GM10266 (cell line): Measurements from ENCODE around the gene MSLN.

ENCODE experiments used
- DNase-seq: peaks from one replicate; pipeline ENCODE4 v3.0.0; 2012; ENCODE audit errors: extremely low spot score
- TF ChIP-seq, protein P1 (sequence below): IDR thresholded peaks from 2 replicates; pipeline ENCODE4 v1.5.1; 2012; ENCODE audit warnings: mild to moderate bottlenecking, low read depth; ENCODE audit not compliant: control insufficient read depth, insufficient read depth; ENCODE audit errors: missing control alignments

Gene MSLN

DNA sequence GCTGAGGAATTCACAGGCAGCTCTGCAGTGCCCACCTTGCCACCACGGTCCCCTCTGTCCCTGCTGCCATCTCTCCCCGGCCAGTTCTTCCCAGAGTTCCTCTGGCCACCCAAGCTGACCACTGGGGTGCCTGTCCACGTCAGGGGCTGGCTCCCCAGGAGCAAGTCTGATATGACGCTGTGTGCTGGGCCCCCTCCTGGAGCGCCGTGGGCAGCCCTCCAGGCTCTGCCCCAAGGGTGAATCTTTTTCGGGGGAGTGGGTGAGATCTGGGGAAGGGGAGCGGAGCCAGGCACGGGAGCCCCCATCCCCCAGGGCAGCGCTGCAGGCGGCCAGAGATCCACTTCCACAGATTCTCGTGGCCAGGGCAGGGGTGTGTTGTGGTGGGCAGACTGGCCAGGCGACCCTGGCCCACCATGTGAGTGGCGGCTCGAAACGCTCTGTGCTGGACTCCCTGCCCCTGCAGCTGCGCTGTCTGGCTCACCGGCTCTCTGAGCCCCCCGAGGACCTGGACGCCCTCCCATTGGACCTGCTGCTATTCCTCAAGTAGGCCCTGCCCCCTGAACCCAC, 3.7 kb downstream of the MSLN start:
- TF ChIP-seq, protein P1, sequence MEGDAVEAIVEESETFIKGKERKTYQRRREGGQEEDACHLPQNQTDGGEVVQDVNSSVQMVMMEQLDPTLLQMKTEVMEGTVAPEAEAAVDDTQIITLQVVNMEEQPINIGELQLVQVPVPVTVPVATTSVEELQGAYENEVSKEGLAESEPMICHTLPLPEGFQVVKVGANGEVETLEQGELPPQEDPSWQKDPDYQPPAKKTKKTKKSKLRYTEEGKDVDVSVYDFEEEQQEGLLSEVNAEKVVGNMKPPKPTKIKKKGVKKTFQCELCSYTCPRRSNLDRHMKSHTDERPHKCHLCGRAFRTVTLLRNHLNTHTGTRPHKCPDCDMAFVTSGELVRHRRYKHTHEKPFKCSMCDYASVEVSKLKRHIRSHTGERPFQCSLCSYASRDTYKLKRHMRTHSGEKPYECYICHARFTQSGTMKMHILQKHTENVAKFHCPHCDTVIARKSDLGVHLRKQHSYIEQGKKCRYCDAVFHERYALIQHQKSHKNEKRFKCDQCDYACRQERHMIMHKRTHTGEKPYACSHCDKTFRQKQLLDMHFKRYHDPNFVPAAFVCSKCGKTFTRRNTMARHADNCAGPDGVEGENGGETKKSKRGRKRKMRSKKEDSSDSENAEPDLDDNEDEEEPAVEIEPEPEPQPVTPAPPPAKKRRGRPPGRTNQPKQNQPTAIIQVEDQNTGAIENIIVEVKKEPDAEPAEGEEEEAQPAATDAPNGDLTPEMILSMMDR: no peak
- DNase-seq: no peak

DNA sequence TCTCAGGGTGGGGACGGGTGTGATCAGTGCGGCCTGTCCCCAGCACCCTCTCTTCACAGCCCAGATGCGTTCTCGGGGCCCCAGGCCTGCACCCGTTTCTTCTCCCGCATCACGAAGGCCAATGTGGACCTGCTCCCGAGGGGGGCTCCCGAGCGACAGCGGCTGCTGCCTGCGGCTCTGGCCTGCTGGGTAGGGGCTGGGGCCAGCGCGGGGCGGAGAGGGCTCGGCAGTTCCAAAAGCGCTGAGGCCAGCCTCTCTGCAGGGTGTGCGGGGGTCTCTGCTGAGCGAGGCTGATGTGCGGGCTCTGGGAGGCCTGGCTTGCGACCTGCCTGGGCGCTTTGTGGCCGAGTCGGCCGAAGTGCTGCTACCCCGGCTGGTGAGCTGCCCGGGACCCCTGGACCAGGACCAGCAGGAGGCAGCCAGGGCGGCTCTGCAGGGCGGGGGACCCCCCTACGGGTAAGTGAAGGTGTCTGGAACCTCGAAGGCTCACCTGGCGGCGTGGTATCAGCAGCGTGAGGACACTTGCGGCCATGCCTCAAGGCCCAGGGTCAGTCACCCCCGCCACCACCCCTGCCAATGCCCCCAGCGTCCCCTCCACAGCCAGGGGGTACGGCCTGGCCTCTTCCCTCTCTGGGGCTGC, 4.4 kb downstream of the MSLN start:
- no peak for DNase-seq
- TF ChIP-seq, protein P1: no peak

DNA sequence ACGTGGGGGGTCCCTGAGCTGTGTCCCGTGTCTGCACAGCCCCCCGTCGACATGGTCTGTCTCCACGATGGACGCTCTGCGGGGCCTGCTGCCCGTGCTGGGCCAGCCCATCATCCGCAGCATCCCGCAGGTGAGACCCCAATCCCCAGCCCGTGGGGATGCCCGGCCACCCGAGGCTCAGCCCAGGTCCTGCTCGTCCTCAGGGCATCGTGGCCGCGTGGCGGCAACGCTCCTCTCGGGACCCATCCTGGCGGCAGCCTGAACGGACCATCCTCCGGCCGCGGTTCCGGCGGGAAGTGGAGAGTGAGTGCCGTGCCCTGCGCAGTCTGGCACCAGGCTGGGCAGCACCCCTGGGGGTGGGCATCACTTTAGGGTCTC, 4.9 kb downstream of the MSLN start:
- no peak for DNase-seq
- TF ChIP-seq, protein P1: no peak

DNA sequence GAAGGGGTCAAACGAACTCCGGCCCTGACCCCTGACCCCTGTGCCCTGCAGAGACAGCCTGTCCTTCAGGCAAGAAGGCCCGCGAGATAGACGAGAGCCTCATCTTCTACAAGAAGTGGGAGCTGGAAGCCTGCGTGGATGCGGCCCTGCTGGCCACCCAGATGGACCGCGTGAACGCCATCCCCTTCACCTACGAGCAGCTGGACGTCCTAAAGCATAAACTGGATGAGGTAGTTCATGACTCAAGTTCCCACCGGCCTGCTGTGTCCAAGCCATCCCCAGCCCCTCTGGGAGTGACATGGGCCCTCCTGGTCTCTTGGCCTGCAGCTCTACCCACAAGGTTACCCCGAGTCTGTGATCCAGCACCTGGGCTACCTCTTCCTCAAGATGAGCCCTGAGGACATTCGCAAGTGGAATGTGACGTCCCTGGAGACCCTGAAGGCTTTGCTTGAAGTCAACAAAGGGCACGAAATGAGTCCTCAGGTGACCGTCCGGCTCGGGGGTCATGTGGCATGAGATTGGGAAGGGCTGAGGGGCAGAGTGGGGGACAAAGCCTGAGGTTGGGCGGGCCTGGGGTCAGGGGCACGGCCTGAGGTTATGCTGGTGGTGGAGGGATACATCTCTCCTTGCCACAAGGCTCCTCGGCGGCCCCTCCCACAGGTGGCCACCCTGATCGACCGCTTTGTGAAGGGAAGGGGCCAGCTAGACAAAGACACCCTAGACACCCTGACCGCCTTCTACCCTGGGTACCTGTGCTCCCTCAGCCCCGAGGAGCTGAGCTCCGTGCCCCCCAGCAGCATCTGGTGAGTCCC, 5.7 kb downstream of the MSLN start:
- TF ChIP-seq, protein P1: no peak
- DNase-seq: no peak

DNA sequence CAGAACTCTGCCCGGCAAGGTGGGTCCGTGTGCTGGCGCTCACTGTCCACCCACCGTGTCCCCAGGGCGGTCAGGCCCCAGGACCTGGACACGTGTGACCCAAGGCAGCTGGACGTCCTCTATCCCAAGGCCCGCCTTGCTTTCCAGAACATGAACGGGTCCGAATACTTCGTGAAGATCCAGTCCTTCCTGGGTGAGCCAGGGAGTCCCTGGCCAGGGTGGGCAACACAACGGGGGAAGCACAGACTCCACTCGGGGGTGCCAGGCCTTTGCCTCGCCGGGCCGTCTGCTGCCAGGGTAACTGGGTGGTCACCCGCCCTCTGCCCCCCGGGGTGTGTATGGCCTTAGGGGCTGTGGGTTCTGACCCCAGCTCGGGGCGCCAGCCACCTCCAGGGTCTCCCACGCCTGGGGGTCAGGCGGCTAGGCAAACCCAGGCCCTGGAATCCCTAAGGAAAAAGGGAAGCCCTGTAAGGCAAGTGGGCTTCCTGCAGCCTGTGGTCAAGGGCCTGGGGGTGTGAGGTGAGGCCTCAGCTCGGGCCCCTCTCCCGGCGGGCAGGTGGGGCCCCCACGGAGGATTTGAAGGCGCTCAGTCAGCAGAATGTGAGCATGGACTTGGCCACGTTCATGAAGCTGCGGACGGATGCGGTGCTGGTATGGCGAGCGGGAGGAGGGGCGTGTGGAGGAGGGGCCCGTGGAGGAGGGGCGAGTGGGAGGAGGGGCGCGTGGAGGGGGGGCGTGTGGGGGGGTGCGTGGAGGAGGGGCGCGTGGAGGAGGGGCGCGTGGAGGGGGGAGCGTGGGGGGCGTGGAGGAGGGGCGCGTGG, 6.5 kb downstream of the MSLN start:
- TF ChIP-seq, protein P1: no peak

DNA sequence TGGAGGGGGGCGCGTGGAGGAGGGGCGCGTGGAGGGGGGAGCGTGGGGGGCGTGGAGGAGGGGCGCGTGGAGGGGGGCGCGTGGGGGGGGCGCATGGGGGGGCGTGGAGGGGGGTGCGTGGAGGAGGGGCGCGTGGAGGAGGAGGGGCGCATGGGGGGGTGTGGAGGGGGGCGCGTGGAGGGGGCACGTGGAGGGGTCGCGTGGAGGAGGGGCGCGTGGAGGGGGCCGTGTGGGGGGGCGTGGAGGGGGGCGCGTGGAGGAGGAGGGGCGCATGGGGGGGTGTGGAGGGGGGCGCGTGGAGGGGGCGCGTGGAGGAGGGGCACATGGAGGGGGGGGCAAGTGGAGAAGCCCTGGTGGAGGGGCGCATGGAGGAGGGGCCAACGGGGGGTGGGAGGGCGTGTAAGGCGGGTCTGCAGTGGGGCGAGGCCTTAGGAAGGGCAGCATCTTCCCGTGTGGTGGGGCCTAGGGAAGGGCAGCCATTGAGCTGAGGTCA, 7.3 kb downstream of the MSLN start:
- TF ChIP-seq, protein P1: no peak
- no peak for DNase-seq

More for the DNA sequence above, 6.5 kb downstream of the MSLN start:
- DNase-seq: no peak

DNA sequence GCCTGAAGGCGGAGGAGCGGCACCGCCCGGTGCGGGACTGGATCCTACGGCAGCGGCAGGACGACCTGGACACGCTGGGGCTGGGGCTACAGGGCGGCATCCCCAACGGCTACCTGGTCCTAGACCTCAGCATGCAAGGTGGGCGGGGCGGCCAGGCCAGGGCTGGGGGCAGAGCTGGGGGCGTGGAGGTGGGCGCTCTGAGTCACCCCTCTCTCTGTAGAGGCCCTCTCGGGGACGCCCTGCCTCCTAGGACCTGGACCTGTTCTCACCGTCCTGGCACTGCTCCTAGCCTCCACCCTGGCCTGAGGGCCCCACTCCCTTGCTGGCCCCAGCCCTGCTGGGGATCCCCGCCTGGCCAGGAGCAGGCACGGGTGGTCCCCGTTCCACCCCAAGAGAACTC, 7.9 kb downstream of the MSLN start:
- TF ChIP-seq, protein P1: no peak
- DNase-seq: no peak
